ENCODE measurements around the gene LRIT1.
A peak's percentile ranks its signal among the peaks of the same experiment; 100 is the strongest.
"Not testable (repeated sequence)": the region's sequence is repeated elsewhere in the genome, so short reads cannot be mapped to it uniquely, and the experiment has no call there.

Gene LRIT1

GRCh38 chr10:84241185-84241790 lies at the start of gene LRIT1:
Gene LRIT1 (minus strand): TSS chr10:84241546. CDS start chr10:84241439, 107 bp downstream.
- no peak for DNase-seq

DNA sequence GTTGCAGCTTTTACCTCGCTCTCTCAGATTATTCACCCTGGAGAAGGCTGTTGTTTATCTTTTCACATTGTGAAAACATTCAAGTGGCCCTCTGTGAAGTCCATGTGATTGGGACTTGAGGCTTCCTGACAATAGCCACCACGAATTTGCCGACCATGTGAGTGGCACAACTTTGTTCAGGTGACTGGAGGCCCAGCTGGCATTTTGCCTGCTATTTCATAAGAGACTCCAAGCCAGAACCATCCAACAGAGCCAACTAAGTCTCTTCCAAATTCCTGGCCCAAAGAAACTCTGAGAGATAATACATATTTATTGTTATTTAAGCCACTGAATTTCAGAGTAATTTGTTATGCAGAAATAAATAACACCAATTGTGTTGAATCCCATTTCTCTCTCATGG lies 48.9 kb upstream of the LRIT1 start:
- DNase-seq = no peak

DNA sequence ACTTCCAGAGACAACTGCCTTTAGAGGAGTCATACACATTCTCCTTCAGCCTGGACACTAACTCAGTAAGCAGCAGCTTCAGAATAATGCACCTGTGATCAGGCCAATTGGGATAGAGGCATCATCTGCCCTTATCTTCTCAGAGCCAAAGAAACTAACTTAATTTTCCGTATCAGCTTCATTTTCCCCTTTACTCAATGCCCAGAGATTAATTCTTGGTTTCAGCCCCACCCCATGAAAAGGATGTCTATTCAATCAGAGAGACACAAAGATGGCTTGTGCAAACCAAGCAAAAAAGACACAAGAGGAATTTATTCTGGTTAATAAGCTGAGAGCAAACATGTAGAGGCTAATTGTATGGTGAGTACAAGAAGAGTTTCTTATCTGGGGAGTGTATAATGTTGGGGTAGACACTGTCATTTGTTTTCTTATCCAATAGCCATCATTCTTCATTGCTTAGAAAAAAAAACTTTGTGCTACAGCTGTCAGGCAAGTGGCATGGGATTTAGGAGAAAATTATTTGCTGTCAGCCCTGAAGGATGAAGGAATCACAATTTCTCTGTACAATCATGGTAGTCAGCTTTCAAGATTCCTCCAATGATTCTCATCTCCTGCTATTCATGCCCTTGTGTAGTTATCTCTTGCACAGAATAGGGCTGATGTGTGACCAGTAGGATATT lies 48.3 kb upstream of the LRIT1 start:
- DNase-seq = no peak

GRCh38 chr10:84288151-84288550 lies 46.8 kb upstream of the LRIT1 start:
- no peak for DNase-seq

GRCh38 chr10:84286695-84287094 lies 45.3 kb upstream of the LRIT1 start:
- DNase-seq = no peak

DNA sequence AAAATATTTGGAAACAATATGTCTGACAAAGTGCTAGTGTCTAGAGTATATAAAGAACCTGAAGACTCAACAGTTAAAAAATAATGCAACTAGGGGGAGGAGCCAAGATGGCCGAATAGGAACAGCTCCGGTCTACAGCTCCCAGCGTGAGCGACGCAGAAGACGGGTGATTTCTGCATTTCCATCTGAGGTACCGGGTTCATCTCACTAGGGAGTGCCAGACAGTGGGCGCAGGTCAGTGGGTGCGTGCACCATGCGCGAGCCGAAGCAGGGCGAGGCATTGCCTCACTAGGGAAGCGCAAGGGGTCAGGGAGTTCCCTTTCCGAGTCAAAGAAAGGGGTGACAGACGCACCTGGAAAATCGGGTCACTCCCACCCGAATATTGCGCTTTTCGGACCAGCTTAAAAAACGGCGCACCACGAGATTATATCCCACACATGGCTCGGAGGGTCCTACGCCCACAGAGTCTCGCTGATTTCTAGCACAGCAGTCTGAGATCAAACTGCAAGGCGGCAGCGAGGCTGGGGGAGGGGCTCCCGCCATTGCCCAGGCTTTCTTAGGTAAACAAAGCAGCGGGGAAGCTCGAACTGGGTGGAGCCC lies 38.6 kb upstream of the LRIT1 start:
- DNase-seq = not testable (repeated sequence)

DNA sequence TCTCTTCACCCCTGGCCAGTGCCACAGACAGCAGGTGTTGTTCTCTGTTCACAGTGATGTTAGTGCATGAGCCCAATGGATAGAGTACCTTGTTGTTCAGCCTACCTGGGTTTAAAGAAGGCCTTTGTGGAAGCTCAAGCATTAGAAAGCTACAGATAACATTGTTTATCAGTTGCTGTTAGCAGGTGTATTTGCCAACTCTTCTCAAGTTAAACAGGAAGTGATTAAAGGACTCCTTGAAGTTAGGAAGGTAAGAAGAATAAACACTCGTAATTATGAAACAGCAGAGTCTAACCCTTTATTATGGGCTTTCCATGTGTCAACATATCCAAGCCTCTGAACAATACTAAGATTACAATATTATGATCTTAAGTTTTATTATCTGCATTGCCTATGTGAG lies 29.4 kb upstream of the LRIT1 start:
- DNase-seq = no peak

DNA sequence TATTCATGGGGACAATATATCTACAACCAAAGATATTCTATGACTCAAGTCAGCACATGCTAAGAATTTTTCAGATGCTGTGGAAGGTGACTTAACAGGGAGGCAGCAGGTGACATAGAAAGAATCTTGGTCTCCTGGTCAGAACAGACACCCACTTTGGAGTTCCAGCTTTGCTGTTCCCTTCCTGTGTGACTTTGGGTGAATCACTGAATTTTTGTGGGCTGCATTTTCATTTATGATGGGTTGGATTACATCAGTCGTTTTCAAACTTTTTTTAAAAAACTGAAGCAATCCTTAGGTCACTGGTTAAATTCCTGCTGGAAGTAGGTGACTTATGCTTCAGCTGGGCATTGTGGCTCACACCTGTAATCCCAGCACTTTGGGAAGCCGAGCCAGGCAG lies 28.4 kb upstream of the LRIT1 start:
- no peak for DNase-seq

GRCh38 chr10:84269162-84269561 lies 27.8 kb upstream of the LRIT1 start:
- no peak for DNase-seq

DNA sequence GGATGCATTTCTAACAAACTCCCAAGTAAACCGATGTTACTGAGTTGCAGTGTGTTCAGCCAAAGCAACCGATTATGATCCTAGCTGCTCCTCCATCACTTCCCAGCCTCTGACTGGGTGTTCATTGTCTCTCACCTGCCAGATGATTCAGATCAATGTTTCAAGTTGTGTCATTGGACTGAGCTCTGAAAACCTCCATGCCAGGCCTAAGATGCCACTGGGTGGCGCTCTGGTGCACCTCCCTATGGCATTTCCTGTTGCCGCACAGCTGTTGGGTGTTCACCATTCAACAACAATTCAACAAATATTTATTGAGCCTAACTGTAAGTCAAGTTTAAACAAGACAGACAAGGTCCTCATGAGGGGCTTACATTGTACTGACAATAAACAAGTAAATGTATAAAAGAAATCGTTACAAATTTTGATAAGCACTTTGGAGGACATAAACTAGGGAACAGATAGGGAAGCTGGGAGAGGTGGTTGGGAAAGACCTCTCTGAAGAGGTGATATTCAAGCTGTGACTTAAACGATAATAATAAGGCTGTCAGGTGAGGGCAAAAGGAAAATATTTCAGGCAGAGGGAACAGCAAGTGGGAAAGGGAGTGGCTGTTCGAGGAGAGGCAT lies 26.3 kb upstream of the LRIT1 start:
- DNase-seq = peak; percentile 23 to 45

DNA sequence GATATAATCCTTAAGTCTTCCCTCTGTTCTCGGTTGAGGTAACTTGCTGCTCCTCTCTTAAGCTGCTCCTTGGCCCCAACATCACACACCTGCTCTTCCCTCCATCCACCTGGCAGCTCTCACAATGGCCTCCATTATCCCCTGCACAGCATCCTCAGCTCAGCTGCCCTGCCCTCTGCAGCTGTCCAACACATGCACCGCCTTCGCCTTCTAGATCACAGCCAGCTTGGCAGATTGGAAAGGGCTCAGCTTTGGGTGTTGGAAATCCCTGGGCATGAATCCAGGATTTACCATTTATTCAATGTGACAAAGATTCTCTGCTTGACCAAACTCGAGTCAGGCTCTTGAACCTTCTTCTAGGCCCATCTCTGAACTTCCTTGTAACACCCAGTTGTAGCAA lies 24.1 kb upstream of the LRIT1 start:
- DNase-seq = no peak

DNA sequence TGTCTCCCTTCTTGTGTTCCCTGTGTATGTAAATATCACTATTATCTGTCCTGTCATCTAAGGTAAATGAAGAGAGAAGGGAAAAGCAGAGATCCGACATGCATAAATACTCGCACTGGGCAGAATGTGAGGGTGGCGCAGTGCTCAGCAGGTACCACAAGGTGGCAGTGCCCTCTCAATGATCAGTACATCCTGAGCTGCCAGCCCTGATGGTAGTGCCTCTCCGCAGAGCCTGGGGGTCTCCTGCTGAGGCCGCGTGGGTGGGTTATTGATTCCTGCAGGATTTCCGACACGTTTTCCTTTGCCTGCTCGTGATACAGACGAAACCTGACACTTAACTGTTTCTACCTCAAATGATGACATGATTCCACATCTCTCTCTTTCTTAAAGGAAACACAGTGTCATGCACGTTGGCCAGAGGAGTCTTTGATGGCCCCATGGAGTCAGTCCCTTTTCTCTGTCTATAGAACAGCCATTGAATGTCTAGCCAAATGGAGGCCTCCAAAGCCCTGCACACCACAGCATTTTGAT lies 23.3 kb upstream of the LRIT1 start:
- DNase-seq = peak; percentile 82 to 89

DNA sequence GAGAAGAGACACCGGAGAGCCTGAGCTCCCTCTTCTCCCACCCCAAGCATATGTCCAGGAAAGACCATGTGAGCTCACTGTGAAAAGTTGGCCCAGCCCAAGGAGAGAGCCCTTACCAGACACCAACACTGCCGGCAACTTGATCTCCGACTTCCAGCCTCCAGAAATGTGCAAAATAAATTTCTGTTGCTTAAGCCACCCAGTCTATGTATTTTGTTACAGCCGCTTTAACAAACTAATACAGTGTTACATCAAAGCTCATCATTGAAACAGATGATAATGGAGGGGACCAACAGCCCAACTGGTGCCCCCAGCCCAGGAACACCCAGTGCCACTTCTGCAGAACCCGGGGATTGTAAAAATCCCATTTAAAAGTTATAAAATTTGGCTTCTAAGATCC lies 22.4 kb upstream of the LRIT1 start:
- DNase-seq = no peak

DNA sequence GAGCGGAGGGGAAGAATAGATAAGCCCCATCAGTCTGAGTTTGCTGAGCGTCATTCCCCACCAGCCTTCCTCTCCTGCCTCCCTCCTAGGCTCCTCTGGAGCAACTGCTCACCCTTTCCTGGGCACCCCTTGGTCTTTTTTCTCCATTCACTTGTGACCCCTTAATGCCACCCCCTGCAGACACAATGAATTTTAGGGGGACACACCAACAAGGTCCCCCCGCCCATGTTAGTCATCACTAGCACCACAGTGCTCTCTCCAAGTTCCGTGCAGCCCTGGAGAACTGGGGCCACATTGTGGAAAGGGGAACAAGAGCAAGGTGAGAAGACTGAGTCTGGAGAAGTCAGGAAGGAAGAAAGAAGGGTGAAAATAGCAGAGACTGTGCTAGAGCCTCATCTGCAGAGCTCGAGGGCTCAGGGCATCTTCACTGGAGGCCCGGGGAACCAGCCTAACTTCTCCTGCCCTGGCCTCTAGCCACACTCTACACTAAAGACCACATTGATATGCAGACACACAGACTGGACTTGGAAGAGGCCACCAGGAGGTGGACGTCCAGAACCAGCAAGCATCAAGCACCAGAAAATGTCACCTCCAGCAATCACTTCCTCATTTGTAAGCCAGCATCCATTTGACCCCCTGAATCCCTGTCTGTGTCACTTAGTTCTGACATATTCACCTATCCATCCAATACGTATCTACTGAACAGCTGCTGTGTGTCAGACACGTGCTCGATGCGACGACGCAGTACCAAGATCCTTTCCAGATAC lies 21.0 kb upstream of the LRIT1 start:
- DNase-seq = no peak

- no peak for DNase-seq
These were observed 20.0 kb upstream of the LRIT1 start for GRCh38 chr10:84261236-84261915.

DNA sequence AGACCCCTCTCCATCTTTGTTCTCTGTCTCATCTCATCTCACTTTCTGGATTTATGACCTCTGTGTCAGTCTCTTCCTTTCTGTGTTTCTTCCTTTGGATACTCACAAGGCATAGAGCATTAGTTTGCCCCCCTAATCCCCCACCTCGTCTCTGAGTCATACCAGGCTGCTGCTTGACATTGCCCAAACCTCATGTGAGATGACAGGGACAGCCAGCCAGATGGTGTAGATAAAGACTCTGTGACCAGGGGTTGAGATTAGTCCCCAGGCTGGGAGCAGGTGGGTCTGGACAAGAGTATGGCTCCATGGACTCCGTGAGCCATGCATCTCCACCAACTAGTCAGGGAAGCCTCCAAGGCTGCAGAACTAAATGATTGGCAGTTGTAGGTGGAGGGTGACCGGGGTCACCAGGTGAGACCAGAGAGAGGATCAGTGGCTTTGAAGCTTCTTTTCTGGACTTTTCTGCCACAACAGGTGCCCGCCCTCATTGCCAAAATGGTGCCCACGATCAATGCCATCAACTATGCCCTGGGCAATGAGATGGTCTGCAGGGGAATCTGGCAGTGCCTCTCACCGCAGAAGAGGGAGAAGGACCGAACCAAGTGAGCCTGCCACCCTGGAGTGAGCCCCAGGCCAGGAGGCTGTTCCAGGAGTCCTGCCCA lies 16.8 kb upstream of the LRIT1 start:
- no peak for DNase-seq

- no peak for DNase-seq
These were observed 16.1 kb upstream of the LRIT1 start for GRCh38 chr10:84257343-84258020.

- DNase-seq = no peak
These were observed 15.4 kb upstream of the LRIT1 start for GRCh38 chr10:84256510-84257342.

DNA sequence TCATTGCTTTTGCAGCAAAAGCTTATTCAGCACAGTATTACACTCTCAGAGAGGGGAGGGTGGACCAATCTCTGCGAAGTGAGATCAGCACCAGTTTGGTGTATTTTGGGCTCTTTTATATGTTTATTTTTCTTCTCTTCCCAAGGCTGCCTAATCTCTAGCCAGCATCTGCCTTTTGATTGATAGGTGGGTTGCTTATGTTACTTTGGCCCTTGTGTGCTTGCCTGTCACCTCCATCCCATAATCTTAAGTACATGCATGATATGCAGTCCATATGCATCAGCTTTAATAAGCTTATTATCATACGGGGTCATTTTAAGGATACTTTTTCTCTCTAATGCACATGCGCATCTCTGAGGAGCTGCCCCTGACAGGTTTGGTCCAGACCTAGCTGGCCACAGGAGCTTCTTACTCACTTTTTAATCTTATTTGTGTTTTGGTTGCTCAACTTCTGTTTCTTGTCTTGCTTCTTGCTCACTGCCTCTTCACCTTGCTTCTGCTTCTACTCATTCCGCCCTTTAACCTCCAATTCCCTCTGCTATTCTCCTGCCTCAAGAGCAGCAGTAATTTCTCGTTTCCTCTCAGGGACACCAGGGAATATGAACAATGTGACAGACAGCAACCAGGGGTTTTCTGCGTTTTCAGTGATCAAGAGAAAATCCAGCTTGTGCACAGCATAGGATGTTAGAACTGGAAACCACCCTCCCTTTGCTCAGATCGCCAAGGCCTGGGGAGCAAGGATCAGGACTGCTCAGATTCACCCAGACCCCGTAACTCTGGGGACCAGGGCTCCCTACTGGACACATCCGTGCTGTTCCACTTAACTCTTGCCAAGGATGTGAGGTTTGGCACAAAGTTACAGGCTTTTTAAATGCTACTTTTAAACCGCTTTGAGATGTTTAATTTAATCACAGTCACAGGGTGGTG lies 13.5 kb upstream of the LRIT1 start:
- DNase-seq = no peak

All from Kasumi-1 (cell line).